GM12873 (cell line): ENCODE measurements around the gene GRIA2.

Experiments
- CTCF ChIP-seq: IDR thresholded peaks from 2 replicates; pipeline ENCODE4 v1.5.1; 2012; ENCODE audit warnings: low read depth, mild to moderate bottlenecking, moderate library complexity, low read length, control low read depth; ENCODE audit not compliant: insufficient read depth; ENCODE audit errors: missing control alignments

The GRIA2 gene

DNA sequence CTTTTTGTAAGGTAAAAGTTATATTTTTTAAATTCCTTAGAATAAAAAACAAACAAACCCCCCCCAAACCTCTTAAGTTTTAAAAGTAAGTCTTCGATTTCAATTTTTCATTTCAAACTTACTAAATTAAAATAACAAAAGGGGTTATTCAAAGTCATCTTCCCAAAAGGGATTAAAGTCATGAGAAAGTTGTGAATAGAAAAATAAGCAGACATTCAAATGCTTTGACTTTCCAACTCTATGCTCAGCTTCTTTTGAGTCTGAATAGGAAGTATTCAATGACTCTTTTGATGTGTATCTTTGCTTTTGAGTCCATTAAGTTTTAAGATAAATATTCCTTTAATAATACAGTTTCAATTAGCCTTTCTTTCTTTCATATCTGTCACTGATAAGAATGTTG is 138.3 kb downstream of the GRIA2 start:
- no peak for TF ChIP-seq CTCF

DNA sequence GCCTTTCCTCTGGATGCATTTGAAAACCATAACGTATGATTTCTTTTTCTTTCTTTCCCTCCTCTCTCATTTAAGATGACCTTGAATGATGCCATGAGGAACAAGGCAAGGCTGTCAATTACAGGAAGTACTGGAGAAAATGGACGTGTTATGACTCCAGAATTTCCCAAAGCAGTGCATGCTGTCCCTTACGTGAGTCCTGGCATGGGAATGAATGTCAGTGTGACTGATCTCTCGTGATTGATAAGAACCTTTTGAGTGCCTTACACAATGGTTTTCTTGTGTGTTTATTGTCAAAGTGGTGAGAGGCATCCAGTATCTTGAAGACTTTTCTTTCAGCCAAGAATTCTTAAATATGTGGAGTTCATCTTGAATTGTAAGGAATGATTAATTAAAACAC is 142.8 kb downstream of the GRIA2 start:
- TF ChIP-seq CTCF = no peak

DNA sequence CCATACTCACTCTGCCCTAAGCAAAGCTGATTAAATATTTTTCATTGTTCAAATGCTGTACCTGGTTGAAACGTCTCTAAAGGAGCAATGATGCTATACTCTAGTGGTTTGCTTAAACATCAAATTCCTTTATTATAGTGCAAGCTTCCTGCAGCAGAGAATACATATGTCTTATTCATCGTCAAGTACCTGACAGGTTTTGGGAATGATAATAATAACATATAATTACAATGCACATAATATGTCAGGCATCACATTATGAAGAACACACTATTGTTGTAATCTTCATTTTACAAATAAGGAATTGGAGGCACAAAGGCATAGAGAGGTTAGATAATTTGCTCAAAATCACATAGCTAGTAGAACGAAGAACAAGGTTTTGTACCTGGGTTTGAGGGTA is 151.6 kb downstream of the GRIA2 start:
- TF ChIP-seq CTCF = no peak

- no peak for TF ChIP-seq CTCF
Observed at GRCh38 chr4:157372567-157372966, 152.0 kb downstream of the GRIA2 start.

DNA sequence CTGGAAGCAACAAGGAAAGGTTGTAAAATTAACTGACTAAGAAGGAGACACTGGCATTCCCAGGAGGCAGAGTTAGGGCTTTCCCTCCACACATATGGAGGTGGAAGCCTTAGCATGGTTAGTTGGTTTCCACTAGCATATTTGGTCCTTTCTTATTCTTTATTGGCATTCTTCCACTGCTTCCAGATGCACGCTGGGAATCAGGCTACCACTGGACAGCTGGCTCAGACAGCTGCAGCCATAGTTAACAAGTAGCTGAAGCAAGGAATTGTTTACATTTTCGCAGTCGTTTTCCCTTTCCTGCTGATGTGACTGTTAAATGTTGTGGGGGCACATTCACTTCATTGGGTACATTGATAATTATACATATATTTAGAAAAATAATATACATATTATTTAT is 169.2 kb downstream of the GRIA2 start:
- no peak for TF ChIP-seq CTCF

- no peak for TF ChIP-seq CTCF
Observed at GRCh38 chr4:157405070-157405469, 184.5 kb downstream of the GRIA2 start.
